GM23338 (cell line): Measurements from ENCODE around the gene PRR14L. TPM values are rescaled to one million over a fixed set of nuclear protein-coding genes. Genes with fewer than 3 reads are reported as not detected.

Experiments
- ATAC-seq: fragments of 200-7000 bp; cut with Tn5 transposase; 3 replicates; pipeline ENCODE4 v1.9.1; 2020
- DNase-seq: peaks from one replicate; pipeline ENCODE4 v3.0.0-alpha.2; 2015; ENCODE audit warnings: low spot score
- H2AFZ ChIP-seq: fragments of 200-600 bp; sonication (generic); 2 replicates; pipeline ENCODE4 v1.8.0; 2016; ENCODE audit warnings: antibody characterized with exemption, mild to moderate bottlenecking, moderate library complexity
- H3F3A ChIP-seq: fragments of 200-600 bp; sonication (generic); replicated peaks from 2 replicates; pipeline ENCODE4 v1.8.0; 2017; ENCODE audit warnings: antibody characterized with exemption, mixed run types, low read depth
- H3K27ac ChIP-seq: fragments of 200-600 bp; sonication (generic); 2 replicates; pipeline ENCODE4 v1.6.1; 2016; ENCODE audit warnings: low read depth
- H3K27me3 ChIP-seq: fragments of 200-600 bp; sonication (generic); 2 replicates; pipeline ENCODE4 v1.8.0; 2016; ENCODE audit warnings: mild to moderate bottlenecking, mixed run types, moderate library complexity; ENCODE audit not compliant: insufficient read depth
- H3K36me3 ChIP-seq: fragments of 200-600 bp; sonication (generic); 2 replicates; pipeline ENCODE4 v1.8.0; 2016; ENCODE audit warnings: mild to moderate bottlenecking; ENCODE audit not compliant: insufficient read depth
- H3K4me1 ChIP-seq: fragments of 200-600 bp; sonication (generic); 2 replicates; pipeline ENCODE4 v1.8.0; 2016; ENCODE audit warnings: mild to moderate bottlenecking, moderate library complexity; ENCODE audit not compliant: insufficient read depth
- H3K4me2 ChIP-seq: fragments of 200-600 bp; sonication (generic); 2 replicates; pipeline ENCODE4 v1.7.1; 2017; ENCODE audit warnings: mixed run types
- H3K4me3 ChIP-seq: fragments of 200-600 bp; sonication (generic); 2 replicates; pipeline ENCODE4 v1.6.1; 2016; ENCODE audit warnings: mixed run types
- H3K79me2 ChIP-seq: fragments of 200-600 bp; sonication (generic); replicated peaks from 2 replicates; pipeline ENCODE4 v1.8.0; 2017; ENCODE audit warnings: mild to moderate bottlenecking; ENCODE audit not compliant: insufficient read depth
- H3K9me2 ChIP-seq: fragments of 200-600 bp; sonication (generic); 2 replicates; pipeline ENCODE4 v1.8.0; 2017; ENCODE audit not compliant: insufficient read depth
- H4K20me1 ChIP-seq: fragments of 200-600 bp; sonication (generic); replicated peaks from 2 replicates; pipeline ENCODE4 v1.8.0; 2017; ENCODE audit warnings: mild to moderate bottlenecking; ENCODE audit not compliant: insufficient read depth
- H3K27ac Mint-ChIP-seq: 2 replicates; pipeline ENCODE4 v1.8.0; 2020; ENCODE audit warnings: inconsistent platforms, mild to moderate bottlenecking, moderate library complexity, mixed read lengths
- H3K27me3 Mint-ChIP-seq: 3 replicates; pipeline ENCODE4 v1.8.0; 2022; ENCODE audit warnings: low read depth, mild to moderate bottlenecking, moderate library complexity, mixed read lengths, inconsistent platforms; ENCODE audit not compliant: insufficient read depth, poor library complexity
- H3K36me3 Mint-ChIP-seq: 3 replicates; pipeline ENCODE4 v1.8.0; 2021; ENCODE audit warnings: low read depth, mild to moderate bottlenecking, inconsistent platforms, moderate library complexity, mixed read lengths
- H3K4me1 Mint-ChIP-seq: 3 replicates; pipeline ENCODE4 v1.8.0; 2020; ENCODE audit warnings: mild to moderate bottlenecking, inconsistent platforms, mixed read lengths
- H3K4me3 Mint-ChIP-seq: 3 replicates; pipeline ENCODE4 v1.8.0; 2021; ENCODE audit warnings: moderate library complexity, mild to moderate bottlenecking, inconsistent platforms, mixed read lengths
- H3K9me3 Mint-ChIP-seq: 3 replicates; pipeline ENCODE4 v1.8.0; 2020; ENCODE audit warnings: moderate library complexity, mild to moderate bottlenecking, inconsistent platforms, mixed read lengths
- CREB1 ChIP-seq: fragments of 250-450 bp; sonication (Bioruptor Pico); IDR thresholded peaks from 2 replicates; pipeline ENCODE4 v1.5.0; 2020; ENCODE audit warnings: low read depth, mild to moderate bottlenecking, moderate library complexity
- ETS1 ChIP-seq: IDR thresholded peaks from 2 replicates; pipeline ENCODE4 v1.6.1; 2016; ENCODE audit warnings: antibody characterized with exemption
- EZH2 ChIP-seq: fragments of 200-600 bp; sonication (generic); IDR thresholded peaks from one replicate; pipeline ENCODE4 v1.8.0; 2017; ENCODE audit warnings: antibody characterized with exemption, mild to moderate bottlenecking, low read depth; ENCODE audit not compliant: unreplicated experiment
- EZH2phosphoT487 ChIP-seq: fragments of 200-600 bp; sonication (generic); IDR thresholded peaks from one replicate; pipeline ENCODE4 v1.8.1; 2018; ENCODE audit warnings: antibody characterized with exemption; ENCODE audit not compliant: unreplicated experiment
- JUNB ChIP-seq: IDR thresholded peaks from one replicate; pipeline ENCODE4 v1.6.1; 2016; ENCODE audit warnings: antibody characterized with exemption; ENCODE audit not compliant: unreplicated experiment
- NANOG ChIP-seq: IDR thresholded peaks from 2 replicates; pipeline ENCODE4 v1.6.1; 2016; ENCODE audit warnings: antibody characterized with exemption, borderline replicate concordance
- POLR2AphosphoS5 ChIP-seq: IDR thresholded peaks from 2 replicates; pipeline ENCODE4 v1.6.1; 2016; ENCODE audit warnings: antibody characterized with exemption, low read depth
- STAT1 ChIP-seq: IDR thresholded peaks from one replicate; pipeline ENCODE4 v1.6.1; 2016; ENCODE audit warnings: antibody characterized with exemption; ENCODE audit not compliant: unreplicated experiment
- ZNF114 ChIP-seq: fragments of 250-450 bp; sonication (Bioruptor Pico); IDR thresholded peaks from 2 replicates; pipeline ENCODE4 v1.5.0; 2020; ENCODE audit warnings: mild to moderate bottlenecking, moderate library complexity
- ZNF331 ChIP-seq: fragments of 250-450 bp; sonication (Bioruptor Pico); IDR thresholded peaks from 2 replicates; pipeline ENCODE4 v1.5.0; 2020; ENCODE audit warnings: low read depth, mild to moderate bottlenecking, moderate library complexity
- polyA plus RNA-seq: library from polyadenylated mRNA; unstranded; fragments of >200 nt; fragmentation: Nextera tagmentation; extraction: Ambion mirVana; gene quantifications from 2 replicates; pipeline ENCODE4 v1.2.1, GENCODE V29; 2016
- total RNA-seq: library from RNA; depleted of rRNA; stranded (reverse); fragments of >200 nt; shearing (Covaris generic); gene quantifications from 2 replicates; pipeline ENCODE4 v1.2.3, GENCODE V29; 2014
- TF ChIP-seq, protein P1 (sequence below): fragments of 250-450 bp; sonication (Bioruptor Pico); IDR thresholded peaks from 2 replicates; pipeline ENCODE4 v1.5.0; 2020; ENCODE audit warnings: mild to moderate bottlenecking, moderate library complexity
- TF ChIP-seq, protein P2 (sequence below): IDR thresholded peaks from one replicate; pipeline ENCODE4 v1.6.1; 2018; ENCODE audit warnings: antibody characterized with exemption; ENCODE audit not compliant: unreplicated experiment
- TF ChIP-seq, protein P3 (sequence below), 2 experiments: fragments of 200-600 bp in 1 of 2; sonication (generic) in 1 of 2; conservative IDR thresholded peaks; 2 replicates each; pipeline versions ENCODE4 v1.5.1 to v1.6.1; 2016 to 2017; ENCODE audit warnings: antibody characterized with exemption in 2 of 2, low read depth in 2 of 2, mild to moderate bottlenecking in 2 of 2, moderate library complexity in 1 of 2

PRR14L gene
- total and polyA plus RNA-seq, 2 experiments from 2014 or later, result 46.3 to 54.0 TPM

DNA sequence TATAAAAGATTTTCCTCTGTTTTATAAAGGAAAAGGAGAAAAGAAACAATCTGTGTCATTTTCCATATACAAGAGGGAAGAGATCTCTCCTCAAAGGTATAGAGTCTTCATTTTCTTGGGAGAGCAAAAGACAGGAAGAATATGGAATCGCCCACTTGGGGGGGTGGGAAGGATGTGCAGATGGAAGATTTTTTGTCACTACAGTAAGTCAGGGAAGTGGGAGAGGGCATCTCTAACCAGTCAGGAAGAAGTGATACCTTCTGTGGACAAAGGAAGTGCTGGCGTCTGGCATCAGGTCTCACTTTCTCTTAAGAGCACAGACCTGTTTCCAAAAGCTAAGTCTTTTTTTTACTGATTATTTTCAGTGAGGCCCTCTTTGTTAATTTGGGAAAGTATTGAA, 1.4 kb downstream of the PRR14L start:
- Histone ChIP-seq H3K4me1 (peaks cover 32% of the 10 kb centered on the region), H3F3A (peaks cover 17% of the 10 kb centered on the region), H4K20me1 (peaks cover 14% of the 10 kb centered on the region; the same call in 1 of the 2 replicates), H3K4me3 (peak overlapping the region; percentile 95), H3K27ac (peak overlapping the region; percentile 87), H3K4me2 (peak overlapping the region; percentile 99), H3K79me2 (peaks cover 61% of the 10 kb centered on the region), H3K36me3 (no peaks in the 10 kb centered on the region), H2AFZ (no peak overlapping the region), H3K9me2 (no peaks in the 10 kb centered on the region), H3K27me3 (no peaks in the 10 kb centered on the region)
- H3K27me3 Mint-ChIP-seq, result peaks cover 6% of the 10 kb centered on the region
- H3K4me3 Mint-ChIP-seq, result peak overlapping the region; percentile 88
- ATAC-seq (no peak), DNase-seq (peak; percentile 24)
- H3K4me1 Mint-ChIP-seq, result peaks cover 29% of the 10 kb centered on the region
- H3K9me3 Mint-ChIP-seq, result no peaks in the 10 kb centered on the region
- peak overlapping the region; percentile 65 for H3K27ac Mint-ChIP-seq
- TF ChIP-seq, protein P1, sequence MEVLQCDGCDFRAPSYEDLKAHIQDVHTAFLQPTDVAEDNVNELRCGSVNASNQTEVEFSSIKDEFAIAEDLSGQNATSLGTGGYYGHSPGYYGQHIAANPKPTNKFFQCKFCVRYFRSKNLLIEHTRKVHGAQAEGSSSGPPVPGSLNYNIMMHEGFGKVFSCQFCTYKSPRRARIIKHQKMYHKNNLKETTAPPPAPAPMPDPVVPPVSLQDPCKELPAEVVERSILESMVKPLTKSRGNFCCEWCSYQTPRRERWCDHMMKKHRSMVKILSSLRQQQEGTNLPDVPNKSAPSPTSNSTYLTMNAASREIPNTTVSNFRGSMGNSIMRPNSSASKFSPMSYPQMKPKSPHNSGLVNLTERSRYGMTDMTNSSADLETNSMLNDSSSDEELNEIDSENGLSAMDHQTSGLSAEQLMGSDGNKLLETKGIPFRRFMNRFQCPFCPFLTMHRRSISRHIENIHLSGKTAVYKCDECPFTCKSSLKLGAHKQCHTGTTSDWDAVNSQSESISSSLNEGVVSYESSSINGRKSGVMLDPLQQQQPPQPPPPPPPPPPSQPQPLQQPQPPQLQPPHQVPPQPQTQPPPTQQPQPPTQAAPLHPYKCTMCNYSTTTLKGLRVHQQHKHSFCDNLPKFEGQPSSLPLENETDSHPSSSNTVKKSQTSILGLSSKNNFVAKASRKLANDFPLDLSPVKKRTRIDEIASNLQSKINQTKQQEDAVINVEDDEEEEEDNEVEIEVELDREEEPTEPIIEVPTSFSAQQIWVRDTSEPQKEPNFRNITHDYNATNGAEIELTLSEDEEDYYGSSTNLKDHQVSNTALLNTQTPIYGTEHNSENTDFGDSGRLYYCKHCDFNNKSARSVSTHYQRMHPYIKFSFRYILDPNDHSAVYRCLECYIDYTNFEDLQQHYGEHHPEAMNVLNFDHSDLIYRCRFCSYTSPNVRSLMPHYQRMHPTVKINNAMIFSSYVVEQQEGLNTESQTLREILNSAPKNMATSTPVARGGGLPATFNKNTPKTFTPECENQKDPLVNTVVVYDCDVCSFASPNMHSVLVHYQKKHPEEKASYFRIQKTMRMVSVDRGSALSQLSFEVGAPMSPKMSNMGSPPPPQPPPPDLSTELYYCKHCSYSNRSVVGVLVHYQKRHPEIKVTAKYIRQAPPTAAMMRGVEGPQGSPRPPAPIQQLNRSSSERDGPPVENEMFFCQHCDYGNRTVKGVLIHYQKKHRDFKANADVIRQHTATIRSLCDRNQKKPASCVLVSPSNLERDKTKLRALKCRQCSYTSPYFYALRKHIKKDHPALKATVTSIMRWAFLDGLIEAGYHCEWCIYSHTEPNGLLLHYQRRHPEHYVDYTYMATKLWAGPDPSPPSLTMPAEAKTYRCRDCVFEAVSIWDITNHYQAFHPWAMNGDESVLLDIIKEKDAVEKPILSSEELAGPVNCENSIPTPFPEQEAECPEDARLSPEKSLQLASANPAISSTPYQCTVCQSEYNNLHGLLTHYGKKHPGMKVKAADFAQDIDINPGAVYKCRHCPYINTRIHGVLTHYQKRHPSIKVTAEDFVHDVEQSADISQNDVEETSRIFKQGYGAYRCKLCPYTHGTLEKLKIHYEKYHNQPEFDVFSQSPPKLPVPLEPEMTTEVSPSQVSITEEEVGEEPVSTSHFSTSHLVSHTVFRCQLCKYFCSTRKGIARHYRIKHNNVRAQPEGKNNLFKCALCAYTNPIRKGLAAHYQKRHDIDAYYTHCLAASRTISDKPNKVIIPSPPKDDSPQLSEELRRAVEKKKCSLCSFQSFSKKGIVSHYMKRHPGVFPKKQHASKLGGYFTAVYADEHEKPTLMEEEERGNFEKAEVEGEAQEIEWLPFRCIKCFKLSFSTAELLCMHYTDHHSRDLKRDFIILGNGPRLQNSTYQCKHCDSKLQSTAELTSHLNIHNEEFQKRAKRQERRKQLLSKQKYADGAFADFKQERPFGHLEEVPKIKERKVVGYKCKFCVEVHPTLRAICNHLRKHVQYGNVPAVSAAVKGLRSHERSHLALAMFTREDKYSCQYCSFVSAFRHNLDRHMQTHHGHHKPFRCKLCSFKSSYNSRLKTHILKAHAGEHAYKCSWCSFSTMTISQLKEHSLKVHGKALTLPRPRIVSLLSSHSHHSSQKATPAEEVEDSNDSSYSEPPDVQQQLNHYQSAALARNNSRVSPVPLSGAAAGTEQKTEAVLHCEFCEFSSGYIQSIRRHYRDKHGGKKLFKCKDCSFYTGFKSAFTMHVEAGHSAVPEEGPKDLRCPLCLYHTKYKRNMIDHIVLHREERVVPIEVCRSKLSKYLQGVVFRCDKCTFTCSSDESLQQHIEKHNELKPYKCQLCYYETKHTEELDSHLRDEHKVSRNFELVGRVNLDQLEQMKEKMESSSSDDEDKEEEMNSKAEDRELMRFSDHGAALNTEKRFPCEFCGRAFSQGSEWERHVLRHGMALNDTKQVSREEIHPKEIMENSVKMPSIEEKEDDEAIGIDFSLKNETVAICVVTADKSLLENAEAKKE (CRISPR knock-in tag), result no peak
- TF ChIP-seq STAT1, result no peak
- TF ChIP-seq EZH2, result no peak
- TF ChIP-seq, protein P2, sequence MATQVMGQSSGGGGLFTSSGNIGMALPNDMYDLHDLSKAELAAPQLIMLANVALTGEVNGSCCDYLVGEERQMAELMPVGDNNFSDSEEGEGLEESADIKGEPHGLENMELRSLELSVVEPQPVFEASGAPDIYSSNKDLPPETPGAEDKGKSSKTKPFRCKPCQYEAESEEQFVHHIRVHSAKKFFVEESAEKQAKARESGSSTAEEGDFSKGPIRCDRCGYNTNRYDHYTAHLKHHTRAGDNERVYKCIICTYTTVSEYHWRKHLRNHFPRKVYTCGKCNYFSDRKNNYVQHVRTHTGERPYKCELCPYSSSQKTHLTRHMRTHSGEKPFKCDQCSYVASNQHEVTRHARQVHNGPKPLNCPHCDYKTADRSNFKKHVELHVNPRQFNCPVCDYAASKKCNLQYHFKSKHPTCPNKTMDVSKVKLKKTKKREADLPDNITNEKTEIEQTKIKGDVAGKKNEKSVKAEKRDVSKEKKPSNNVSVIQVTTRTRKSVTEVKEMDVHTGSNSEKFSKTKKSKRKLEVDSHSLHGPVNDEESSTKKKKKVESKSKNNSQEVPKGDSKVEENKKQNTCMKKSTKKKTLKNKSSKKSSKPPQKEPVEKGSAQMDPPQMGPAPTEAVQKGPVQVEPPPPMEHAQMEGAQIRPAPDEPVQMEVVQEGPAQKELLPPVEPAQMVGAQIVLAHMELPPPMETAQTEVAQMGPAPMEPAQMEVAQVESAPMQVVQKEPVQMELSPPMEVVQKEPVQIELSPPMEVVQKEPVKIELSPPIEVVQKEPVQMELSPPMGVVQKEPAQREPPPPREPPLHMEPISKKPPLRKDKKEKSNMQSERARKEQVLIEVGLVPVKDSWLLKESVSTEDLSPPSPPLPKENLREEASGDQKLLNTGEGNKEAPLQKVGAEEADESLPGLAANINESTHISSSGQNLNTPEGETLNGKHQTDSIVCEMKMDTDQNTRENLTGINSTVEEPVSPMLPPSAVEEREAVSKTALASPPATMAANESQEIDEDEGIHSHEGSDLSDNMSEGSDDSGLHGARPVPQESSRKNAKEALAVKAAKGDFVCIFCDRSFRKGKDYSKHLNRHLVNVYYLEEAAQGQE, result no peak
- no peak for TF ChIP-seq JUNB
- no peak for TF ChIP-seq EZH2phosphoT487
- no peak for TF ChIP-seq ZNF331 (CRISPR knock-in tag)
- TF ChIP-seq NANOG, result no peak
- TF ChIP-seq ETS1, result no peak
- no peak for TF ChIP-seq ZNF114 (CRISPR knock-in tag)
- no peak for TF ChIP-seq POLR2AphosphoS5
- no peak for TF ChIP-seq CREB1
- TF ChIP-seq, protein P3, sequence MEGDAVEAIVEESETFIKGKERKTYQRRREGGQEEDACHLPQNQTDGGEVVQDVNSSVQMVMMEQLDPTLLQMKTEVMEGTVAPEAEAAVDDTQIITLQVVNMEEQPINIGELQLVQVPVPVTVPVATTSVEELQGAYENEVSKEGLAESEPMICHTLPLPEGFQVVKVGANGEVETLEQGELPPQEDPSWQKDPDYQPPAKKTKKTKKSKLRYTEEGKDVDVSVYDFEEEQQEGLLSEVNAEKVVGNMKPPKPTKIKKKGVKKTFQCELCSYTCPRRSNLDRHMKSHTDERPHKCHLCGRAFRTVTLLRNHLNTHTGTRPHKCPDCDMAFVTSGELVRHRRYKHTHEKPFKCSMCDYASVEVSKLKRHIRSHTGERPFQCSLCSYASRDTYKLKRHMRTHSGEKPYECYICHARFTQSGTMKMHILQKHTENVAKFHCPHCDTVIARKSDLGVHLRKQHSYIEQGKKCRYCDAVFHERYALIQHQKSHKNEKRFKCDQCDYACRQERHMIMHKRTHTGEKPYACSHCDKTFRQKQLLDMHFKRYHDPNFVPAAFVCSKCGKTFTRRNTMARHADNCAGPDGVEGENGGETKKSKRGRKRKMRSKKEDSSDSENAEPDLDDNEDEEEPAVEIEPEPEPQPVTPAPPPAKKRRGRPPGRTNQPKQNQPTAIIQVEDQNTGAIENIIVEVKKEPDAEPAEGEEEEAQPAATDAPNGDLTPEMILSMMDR (conservative IDR thresholded peaks at IDR 0.05; ENCODE audit: low read depth in 2 of 2), result no peak
- H3K36me3 Mint-ChIP-seq, result peaks cover 22% of the 10 kb centered on the region
